HepG2 (cell line): ENCODE measurements around the gene LRBA. TPM values are rescaled to one million over a fixed set of nuclear protein-coding genes. Genes with fewer than 3 reads are reported as not detected.

Experiments
- ASH2L ChIP-seq: fragments of 300-600, 200-600 bp; sonication (generic); IDR thresholded peaks from 2 replicates; pipeline ENCODE4 v1.7.0; 2017; ENCODE audit warnings: low read depth, mild to moderate bottlenecking, moderate library complexity, mixed read lengths, low read length; ENCODE audit not compliant: insufficient read length
- CTCF ChIP-seq: sonication (generic); formaldehyde crosslinking; IDR thresholded peaks from 2 replicates; pipeline ENCODE4 v1.5.0; 2020; ENCODE audit warnings: mild to moderate bottlenecking, missing genetic modification reagents, moderate library complexity
- FOXA1 ChIP-seq, 2 experiments: fragments of 450-650 bp in 1 of 2; sonication (generic) in 1 of 2; formaldehyde crosslinking in 1 of 2; IDR thresholded peaks; 2 replicates each; pipeline versions ENCODE4 v1.4.0 to v1.6.1; 2016 to 2020; ENCODE audit warnings: missing genetic modification reagents in 1 of 2
- GATA4 ChIP-seq: sonication (generic); IDR thresholded peaks from 2 replicates; pipeline ENCODE4 v1.6.1; 2016; ENCODE audit warnings: antibody characterized with exemption, low read depth, borderline replicate concordance
- NFIB ChIP-seq: sonication (generic); formaldehyde crosslinking; IDR thresholded peaks from 2 replicates; pipeline ENCODE4 v1.9.0; 2021; ENCODE audit warnings: missing genetic modification reagents, mild to moderate bottlenecking, borderline replicate concordance
- ONECUT2 ChIP-seq: sonication (generic); formaldehyde crosslinking; IDR thresholded peaks from 2 replicates; pipeline ENCODE4 v1.4.0; 2020; ENCODE audit warnings: missing genetic modification reagents
- PBX3 ChIP-seq: sonication (generic); formaldehyde crosslinking; IDR thresholded peaks from 2 replicates; pipeline ENCODE4 v1.8.1; 2023; ENCODE audit warnings: missing genetic modification reagents, inconsistent platforms, borderline replicate concordance
- POGZ ChIP-seq: sonication (generic); formaldehyde crosslinking; IDR thresholded peaks from 2 replicates; pipeline ENCODE4 v1.4.0; 2020; ENCODE audit warnings: mild to moderate bottlenecking, missing genetic modification reagents
- SIN3A ChIP-seq: IDR thresholded peaks from 2 replicates; pipeline ENCODE4 v1.6.1; 2011; ENCODE audit warnings: low read depth, mild to moderate bottlenecking, control low read depth, low read length, borderline replicate concordance
- SMC3 ChIP-seq: IDR thresholded peaks from 2 replicates; pipeline ENCODE4 v1.6.1; 2011; ENCODE audit warnings: low read length, improper control_type of control experiment
- SP140L ChIP-seq: sonication (generic); formaldehyde crosslinking; IDR thresholded peaks from 2 replicates; pipeline ENCODE4 v1.4.0; 2020; ENCODE audit warnings: missing genetic modification reagents, borderline replicate concordance
- ZEB1 ChIP-seq: IDR thresholded peaks from 2 replicates; pipeline ENCODE4 v1.6.1; 2012; ENCODE audit warnings: mild to moderate bottlenecking, low read depth, inconsistent platforms; ENCODE audit not compliant: insufficient replicate concordance
- ZIK1 ChIP-seq: sonication (generic); formaldehyde crosslinking; IDR thresholded peaks from 2 replicates; pipeline ENCODE4 v1.5.0; 2020; ENCODE audit warnings: mild to moderate bottlenecking, low read depth, missing genetic modification reagents, borderline replicate concordance
- ZNF274 ChIP-seq: sonication (generic); formaldehyde crosslinking; IDR thresholded peaks from 2 replicates; pipeline ENCODE4 v1.5.1; 2020; ENCODE audit warnings: mild to moderate bottlenecking, missing genetic modification reagents
- ZNF407 ChIP-seq: sonication (generic); formaldehyde crosslinking; IDR thresholded peaks from one replicate; pipeline ENCODE4 v1.5.1; 2020; ENCODE audit warnings: mild to moderate bottlenecking, missing genetic modification reagents; ENCODE audit errors: not compliant biosample characterization
- ZNF431 ChIP-seq: sonication (generic); formaldehyde crosslinking; IDR thresholded peaks from 2 replicates; pipeline ENCODE4 v1.9.0; 2022; ENCODE audit warnings: missing genetic modification reagents, low read depth, mild to moderate bottlenecking, borderline replicate concordance
- ZNF570 ChIP-seq: sonication (generic); formaldehyde crosslinking; IDR thresholded peaks from 2 replicates; pipeline ENCODE4 v1.4.0; 2020; ENCODE audit warnings: mild to moderate bottlenecking, missing genetic modification reagents, borderline replicate concordance
- ZNF576 ChIP-seq: sonication (generic); formaldehyde crosslinking; IDR thresholded peaks from 2 replicates; pipeline ENCODE4 v1.4.0; 2020; ENCODE audit warnings: mild to moderate bottlenecking, missing genetic modification reagents
- ZNF674 ChIP-seq: sonication (generic); formaldehyde crosslinking; IDR thresholded peaks from 2 replicates; pipeline ENCODE4 v1.5.0; 2020; ENCODE audit warnings: low read depth, mild to moderate bottlenecking, missing genetic modification reagents
- polyA plus RNA-seq, 8 experiments: library from polyadenylated mRNA; depleted of rRNA in 3 of 8; stranded (reverse) in 7 of 8; unstranded in 1 of 8; fragments of >200 nt; fragmentation: Illumina TruSeq in 4 of 8; extraction: Trizol in 4 of 8; gene quantifications; 2 replicates each; pipeline versions ENCODE4 v1.2.1 to v1.2.3, GENCODE V29; 2011 to 2016; ENCODE audit warnings: low read depth in 4 of 8, missing spikeins in 1 of 8, mixed read lengths in 1 of 8; ENCODE audit not compliant: insufficient read depth in 1 of 8
- total RNA-seq, 5 experiments: library from RNA; depleted of rRNA; stranded (reverse); fragments of >200 nt; fragmentation: Illumina TruSeq; extraction: Trizol; gene quantifications; 2 replicates each; pipeline ENCODE4 v1.2.3, GENCODE V29; 2016; ENCODE audit warnings: low read depth in 1 of 5

Gene LRBA
- total and polyA plus RNA-seq, 2 of the 13 experiments (the other 11 are each of a cell fraction or from before 2014, with no cell fraction given) = 21.0 to 37.2 TPM

- TF ChIP-seq PBX3 (CRISPR knock-in tag) (no peak), ASH2L (no peak), ZNF431 (CRISPR knock-in tag) (no peak), SIN3A (no peak), ZEB1 (no peak), ZNF570 (CRISPR knock-in tag) (no peak), ZNF274 (CRISPR knock-in tag) (no peak), FOXA1 (IDR thresholded peaks at IDR 0.05) (no peak), FOXA1 (CRISPR knock-in tag; IDR thresholded peaks at IDR 0.05) (peak; percentile 42; the same call in 1 of the 2 replicates), ZIK1 (CRISPR knock-in tag) (no peak), CTCF (CRISPR knock-in tag) (peak; percentile 71), SP140L (CRISPR knock-in tag) (no peak), ZNF576 (CRISPR knock-in tag) (no peak), SMC3 (peak; percentile 59), ZNF674 (CRISPR knock-in tag) (no peak), NFIB (CRISPR knock-in tag) (no peak), ONECUT2 (CRISPR knock-in tag) (no peak), GATA4 (no peak), ZNF407 (CRISPR knock-in tag) (no peak), POGZ (CRISPR knock-in tag) (no peak)
These were observed 147.9 kb downstream of the LRBA start (continued) for GRCh38 chr4:150867148-150867547.
